Measurements from ENCODE around the gene INPP4B.

DNA sequence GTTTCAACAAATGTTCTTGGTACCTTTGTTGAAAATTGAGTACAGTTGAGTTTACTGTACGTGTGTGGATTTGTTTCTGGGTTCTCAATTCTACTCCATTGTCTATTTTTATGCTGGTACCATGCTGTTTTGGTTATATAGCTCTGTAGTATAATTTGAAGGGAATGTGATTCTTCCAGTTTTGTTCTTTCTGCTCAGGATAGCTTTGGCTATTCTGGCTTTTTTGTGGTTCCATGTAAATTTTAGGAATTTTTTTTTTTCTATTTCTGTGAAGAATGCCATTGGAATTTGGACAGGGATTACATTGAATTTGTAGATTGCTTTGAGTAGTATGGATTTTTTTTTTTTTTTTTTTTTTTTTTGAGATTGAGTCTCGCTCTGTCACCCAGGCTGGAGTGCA lies 836.4 kb downstream of the INPP4B start:
- TF ChIP-seq, protein P1, sequence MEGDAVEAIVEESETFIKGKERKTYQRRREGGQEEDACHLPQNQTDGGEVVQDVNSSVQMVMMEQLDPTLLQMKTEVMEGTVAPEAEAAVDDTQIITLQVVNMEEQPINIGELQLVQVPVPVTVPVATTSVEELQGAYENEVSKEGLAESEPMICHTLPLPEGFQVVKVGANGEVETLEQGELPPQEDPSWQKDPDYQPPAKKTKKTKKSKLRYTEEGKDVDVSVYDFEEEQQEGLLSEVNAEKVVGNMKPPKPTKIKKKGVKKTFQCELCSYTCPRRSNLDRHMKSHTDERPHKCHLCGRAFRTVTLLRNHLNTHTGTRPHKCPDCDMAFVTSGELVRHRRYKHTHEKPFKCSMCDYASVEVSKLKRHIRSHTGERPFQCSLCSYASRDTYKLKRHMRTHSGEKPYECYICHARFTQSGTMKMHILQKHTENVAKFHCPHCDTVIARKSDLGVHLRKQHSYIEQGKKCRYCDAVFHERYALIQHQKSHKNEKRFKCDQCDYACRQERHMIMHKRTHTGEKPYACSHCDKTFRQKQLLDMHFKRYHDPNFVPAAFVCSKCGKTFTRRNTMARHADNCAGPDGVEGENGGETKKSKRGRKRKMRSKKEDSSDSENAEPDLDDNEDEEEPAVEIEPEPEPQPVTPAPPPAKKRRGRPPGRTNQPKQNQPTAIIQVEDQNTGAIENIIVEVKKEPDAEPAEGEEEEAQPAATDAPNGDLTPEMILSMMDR (conservative IDR thresholded peaks at IDR 0.05) = no peak
- TF ChIP-seq EZH2 (IDR thresholded peaks at IDR 0.05; ENCODE audit: low read depth) = no peak
